Endothelial cell of umbilical vein (primary cell): Measurements from ENCODE around the gene DIPK1A. TPM values are rescaled to one million over a fixed set of nuclear protein-coding genes. Genes with fewer than 3 reads are reported as not detected.

Source experiments
- BruUV-seq: library from RNA; stranded (reverse); fragments of 400-500 nt; replicated peaks from 2 replicates; lab custom pipeline; 2021; lab: Mats Ljungman, UMichigan
- CTCF ChIA-PET: fragments of 300-600, 350-600 bp; sonication (Branson Sonifier 250); formaldehyde crosslinking; loops from one replicate; lab custom pipeline; 2021; ENCODE audit warnings: antibody characterized with exemption, inconsistent platforms; lab: Charles Lee
- POLR2A ChIA-PET: fragments of 300-600, 350-600 bp; sonication (Branson Sonifier 250); formaldehyde crosslinking; loops from one replicate; lab custom pipeline; 2021; ENCODE audit warnings: antibody characterized with exemption, inconsistent platforms; lab: Charles Lee
- DNase-seq: peaks from one replicate; pipeline ENCODE4 v3.0.0-alpha.2; 2011; ENCODE audit warnings: low read depth, low spot score
- FAIRE-seq: peaks from 2 replicates; lab custom pipeline; 2011; peaks lifted over from hg19 to GRCh38; lab: Jason Lieb, UNC
- H2AFZ ChIP-seq: 2 replicates; pipeline ENCODE4 v1.6.0; 2012; ENCODE audit warnings: low read depth, low read length, control low read depth, inconsistent platforms
- H3K27ac ChIP-seq: 2 replicates; pipeline ENCODE4 v1.5.1; 2011; ENCODE audit warnings: low read depth, mild to moderate bottlenecking, control low read depth, low read length, moderate library complexity; ENCODE audit not compliant: insufficient read depth
- H3K27me3 ChIP-seq, 2 experiments: 2 replicates each; pipeline versions ENCODE4 v1.6.0 to v1.6.1; 2011; ENCODE audit warnings: low read length in 2 of 2, mixed read lengths in 1 of 2; ENCODE audit not compliant: control insufficient read depth in 2 of 2, insufficient read depth in 2 of 2
- H3K36me3 ChIP-seq, 2 experiments: 2 replicates in 1 of 2; 3 replicates in 1 of 2; pipeline ENCODE4 v1.5.1; 2011; ENCODE audit warnings: low read length in 2 of 2, mild to moderate bottlenecking in 1 of 2, moderate library complexity in 1 of 2; ENCODE audit not compliant: control insufficient read depth in 2 of 2, insufficient read depth in 2 of 2; ENCODE audit errors: extremely low read depth in 1 of 2
- H3K4me1 ChIP-seq: 3 replicates; pipeline ENCODE4 v1.5.1; 2011; ENCODE audit warnings: mild to moderate bottlenecking, low read length; ENCODE audit not compliant: control insufficient read depth, insufficient read depth; ENCODE audit errors: extremely low read depth
- H3K4me2 ChIP-seq: 2 replicates; pipeline ENCODE4 v1.6.1; 2011; ENCODE audit warnings: low read length, control low read depth, mixed read lengths; ENCODE audit not compliant: insufficient read depth
- H3K4me3 ChIP-seq, 3 experiments: fragments of 200-600 bp in 1 of 3; sonication (generic), shearing (Covaris generic) in 1 of 3; replicated peaks in 1 of 3; 2 replicates each; pipeline ENCODE4 v1.5.1; 2011 to 2016; ENCODE audit warnings: control low read depth in 3 of 3, low read length in 3 of 3, mild to moderate bottlenecking in 2 of 3, inconsistent platforms in 1 of 3, low read depth in 1 of 3, moderate library complexity in 1 of 3; ENCODE audit not compliant: insufficient read depth in 1 of 3
- H3K79me2 ChIP-seq: 2 replicates; pipeline ENCODE4 v1.6.0; 2012; ENCODE audit warnings: low read length, inconsistent platforms; ENCODE audit not compliant: control insufficient read depth, insufficient read depth
- H3K9ac ChIP-seq: replicated peaks from 2 replicates; pipeline ENCODE3; 2011; ENCODE audit warnings: low read length, control low read depth; ENCODE audit not compliant: insufficient read depth; ENCODE audit errors: extremely low read depth
- H3K9me1 ChIP-seq: replicated peaks from 3 replicates; pipeline ENCODE4 v1.6.0; 2011; ENCODE audit warnings: mild to moderate bottlenecking, low read length; ENCODE audit not compliant: control insufficient read depth, insufficient read depth; ENCODE audit errors: extremely low read depth
- H3K9me3 ChIP-seq: replicated peaks from 2 replicates; pipeline ENCODE4 v1.5.1; 2012; ENCODE audit warnings: low read length, inconsistent platforms; ENCODE audit not compliant: control insufficient read depth, insufficient read depth
- H4K20me1 ChIP-seq: replicated peaks from 2 replicates; pipeline ENCODE3; 2011; ENCODE audit warnings: mild to moderate bottlenecking, low read length; ENCODE audit not compliant: control insufficient read depth, insufficient read depth; ENCODE audit errors: extremely low read depth
- CTCF ChIP-seq, 2 donors: IDR thresholded peaks; 1 replicate in 1 of 2; 2 replicates in 1 of 2; pipeline ENCODE4 v1.5.1; 2011; ENCODE audit warnings: low read length in 2 of 2, mild to moderate bottlenecking in 2 of 2, moderate library complexity in 2 of 2, control low read depth in 1 of 2, inconsistent platforms in 1 of 2, low read depth in 1 of 2; ENCODE audit not compliant: insufficient read depth in 1 of 2; ENCODE audit errors: extremely low read depth in 1 of 2
- EZH2 ChIP-seq: IDR thresholded peaks from 2 replicates; pipeline ENCODE4 v1.6.1; 2012; ENCODE audit warnings: borderline replicate concordance, low read depth, mild to moderate bottlenecking, moderate library complexity, low read length, inconsistent platforms; ENCODE audit not compliant: severe bottlenecking
- FOS ChIP-seq: IDR thresholded peaks from 2 replicates; pipeline ENCODE4 v1.6.1; 2011; ENCODE audit warnings: mild to moderate bottlenecking, low read length, moderate library complexity, borderline replicate concordance; ENCODE audit not compliant: insufficient read depth
- GATA2 ChIP-seq: IDR thresholded peaks from 2 replicates; pipeline ENCODE4 v1.7.0; 2011; ENCODE audit warnings: low read depth, mild to moderate bottlenecking, moderate library complexity, mixed read lengths, low read length; ENCODE audit not compliant: insufficient read length, insufficient read depth
- JUN ChIP-seq: IDR thresholded peaks from 2 replicates; pipeline ENCODE4 v1.6.1; 2011; ENCODE audit warnings: borderline replicate concordance, low read depth; ENCODE audit not compliant: insufficient read length, insufficient read depth
- MYC ChIP-seq: IDR thresholded peaks from one replicate; pipeline ENCODE4 v1.6.1; 2011; ENCODE audit warnings: mild to moderate bottlenecking, low read depth, low read length
- POLR2AphosphoS5 ChIP-seq: IDR thresholded peaks from 2 replicates; pipeline ENCODE4 v1.6.1; 2012; ENCODE audit warnings: low read depth, mild to moderate bottlenecking, control low read depth, low read length, moderate library complexity; ENCODE audit not compliant: insufficient read depth
- dilution Hi-C: fragments of 300-500 bp; cut with MboI; formaldehyde crosslinking; loops from one replicate; pipeline ENCODE4 v1.15.0; 2019; ENCODE audit warnings: low sequenced_read_pairs; ENCODE audit not compliant: extremely low pct_ligation_motif_present
- intact Hi-C: fragments of 100-400 bp; cut with micrococcal nuclease; formaldehyde crosslinking; loops from one replicate; pipeline ENCODE4 v1.10.0; 2022
- polyA plus RNA-seq, 4 experiments: library from polyadenylated mRNA; depleted of rRNA in 3 of 4; stranded (reverse) in 3 of 4; unstranded in 1 of 4; fragments of >200 nt; gene quantifications; 2 replicates each; pipeline versions ENCODE4 v1.2.1 to v1.2.3, GENCODE V29; 2011 to 2012; ENCODE audit warnings: missing spikeins in 1 of 4
- total RNA-seq: library from RNA; stranded (reverse); gene quantifications from 2 replicates; pipeline ENCODE4 v1.2.3, GENCODE V29; 2021
- TF ChIP-seq, protein P1 (sequence below): IDR thresholded peaks from 2 replicates; pipeline ENCODE4 v1.6.1; 2011; ENCODE audit not compliant: insufficient read depth, insufficient read length

The DIPK1A gene
- total and polyA plus RNA-seq, 2 donors (not counting 3 experiments of a cell fraction or from before 2014, with no cell fraction given), result 0.25 to 0.93 TPM

DNA sequence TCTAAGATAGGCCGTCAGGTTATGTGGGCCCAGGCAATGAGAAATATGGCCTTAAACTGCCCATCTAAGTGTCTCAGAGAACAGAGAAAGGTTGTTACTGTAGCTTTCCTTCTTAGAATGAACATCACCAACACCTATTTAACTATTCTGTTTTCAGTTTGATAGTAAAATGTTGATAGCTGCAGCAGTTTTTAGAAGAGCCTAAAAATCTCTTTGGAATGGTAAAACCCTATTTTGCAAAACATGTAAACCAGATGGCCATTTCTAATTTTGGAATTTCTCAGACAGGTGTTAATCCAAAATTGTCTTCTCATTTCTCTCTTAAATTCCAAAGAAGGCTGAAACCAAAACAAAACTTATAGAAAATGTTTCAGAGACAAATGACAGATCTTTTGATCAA, 57.5 kb downstream of the DIPK1A start:
- Histone ChIP-seq H4K20me1 (no peaks in the 10 kb centered on the region), H3K9me1 (no peaks in the 10 kb centered on the region), H3K27ac (no peak overlapping the region), H3K9ac (no peak overlapping the region), H2AFZ (no peak overlapping the region), H3K4me2 (no peak overlapping the region), H3K36me3 (no peaks in the 10 kb centered on the region), H3K4me1 (no peaks in the 10 kb centered on the region), H3K79me2 (no peaks in the 10 kb centered on the region), H3K27me3 (peaks cover 0 to 2% of the 10 kb centered on the region in 2 experiments), H3K9me3 (no peaks in the 10 kb centered on the region), H3K4me3 (no peak overlapping the region)
- TF ChIP-seq POLR2AphosphoS5 (no peak), JUN (no peak), MYC (no peak), EZH2 (no peak), CTCF (IDR thresholded peaks at IDR 0.05; ENCODE audit: extremely low read depth in 1 of 2, insufficient read depth in 1 of 2, low read depth in 1 of 2, low read length in 2 of 2) (no peak), GATA2 (no peak), FOS (no peak)
- TF ChIP-seq, protein P1, sequence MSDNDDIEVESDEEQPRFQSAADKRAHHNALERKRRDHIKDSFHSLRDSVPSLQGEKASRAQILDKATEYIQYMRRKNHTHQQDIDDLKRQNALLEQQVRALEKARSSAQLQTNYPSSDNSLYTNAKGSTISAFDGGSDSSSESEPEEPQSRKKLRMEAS, result no peak
- CTCF ChIA-PET, result interaction anchor here (0.6 kb wide), 1 partner anchor 19 kb away, joined by 3 read pairs; no protein-coding TSS in a partner anchor
- intact Hi-C loops (no loop called here), dilution Hi-C loops (no loop called here)
- DNase-seq, result no peak
- POLR2A ChIA-PET, result no interaction called here
- no peak for FAIRE-seq
- no TSS peak for BruUV-seq
